GM21367 (cell line): ENCODE data around the gene RTCA.
"Not testable (repeated sequence)": the region's sequence is repeated elsewhere in the genome, so short reads cannot be mapped to it uniquely, and the experiment has no call there.

Experiments
- ATAC-seq: cut with Tn5 transposase; IDR thresholded peaks from one replicate; pipeline ENCODE4 v1.9.1; 2021; ENCODE audit not compliant: unreplicated experiment

RTCA gene

GRCh38 chr1:100304921-100305320 lies 38.9 kb downstream of the RTCA start:
- no peak for ATAC-seq

- no peak for ATAC-seq
These were observed 39.9 kb downstream of the RTCA start for GRCh38 chr1:100305954-100306353.

GRCh38 chr1:100306735-100307313 lies 40.8 kb downstream of the RTCA start:
- ATAC-seq, result no peak

GRCh38 chr1:100308777-100309176 lies 42.8 kb downstream of the RTCA start:
- ATAC-seq, result no peak

GRCh38 chr1:100309863-100310262 lies 43.8 kb downstream of the RTCA start:
- no peak for ATAC-seq

- ATAC-seq, result no peak
These were observed 47.4 kb downstream of the RTCA start for GRCh38 chr1:100313382-100313781.

- no peak for ATAC-seq
These were observed 50.6 kb downstream of the RTCA start for GRCh38 chr1:100316622-100317021.

- ATAC-seq, result no peak
These were observed 54.5 kb downstream of the RTCA start for GRCh38 chr1:100320311-100321099.

- no peak for ATAC-seq
These were observed 55.1 kb downstream of the RTCA start for GRCh38 chr1:100321100-100321493.

GRCh38 chr1:100321506-100321905 lies 55.5 kb downstream of the RTCA start:
- ATAC-seq, result no peak

- no peak for ATAC-seq
These were observed 56.6 kb downstream of the RTCA start for GRCh38 chr1:100322436-100323211.

GRCh38 chr1:100323419-100324106 lies 57.5 kb downstream of the RTCA start:
- ATAC-seq, result no peak

GRCh38 chr1:100325415-100326324 lies 59.7 kb downstream of the RTCA start:
- no peak for ATAC-seq

GRCh38 chr1:100326325-100326670 lies 60.3 kb downstream of the RTCA start:
- ATAC-seq, result not testable (repeated sequence)

GRCh38 chr1:100328133-100328532 lies 62.1 kb downstream of the RTCA start:
- no peak for ATAC-seq

- ATAC-seq, result not testable (repeated sequence)
These were observed 65.1 kb downstream of the RTCA start for GRCh38 chr1:100331146-100331545.

GRCh38 chr1:100332331-100332730 lies 66.3 kb downstream of the RTCA start:
- ATAC-seq, result no peak

GRCh38 chr1:100335436-100335835 lies 69.4 kb downstream of the RTCA start:
- no peak for ATAC-seq

- ATAC-seq, result not testable (repeated sequence)
These were observed 71.9 kb downstream of the RTCA start for GRCh38 chr1:100337878-100338277.

GRCh38 chr1:100339735-100340134 lies 73.7 kb downstream of the RTCA start:
- ATAC-seq, result not testable (repeated sequence)
